K562 (cell line): Measurements from ENCODE around the gene PARK7. TPM values are rescaled to one million over a fixed set of nuclear protein-coding genes. Genes with fewer than 3 reads are reported as not detected.

Experiments used
- ATAC-seq: fragments of 200-7000 bp; cut with Tn5 transposase; 3 replicates; pipeline ENCODE4 v1.9.1; 2020; ENCODE audit warnings: moderate library complexity
- BruUV-seq: library from RNA; stranded (reverse); fragments of 400-500 nt; replicated peaks from 2 replicates; lab custom pipeline; 2021; lab: Mats Ljungman, UMichigan
- CTCF ChIA-PET: fragments of 300-600 bp; formaldehyde crosslinking; extraction: SDS; loops from one replicate; lab custom pipeline; 2021; ENCODE audit warnings: low intra/inter-chr PET ratio; lab: Yijun Ruan, JAX
- POLR2A ChIA-PET: fragments of 300-600, 350-650 bp; sonication (Branson Sonifier 250); formaldehyde crosslinking; extraction: SDS; loops from one replicate; lab custom pipeline; 2021; ENCODE audit warnings: antibody characterized with exemption, inconsistent platforms; lab: Yijun Ruan, JAX
- DNase-seq, 4 experiments: peaks; one replicate each; pipeline versions ENCODE4 v3.0.0 to v3.0.0-alpha.2; 2011 to 2018; ENCODE audit warnings: low spot score in 3 of 4, mixed read lengths in 3 of 4; ENCODE audit errors: extremely low read depth in 1 of 4
- FAIRE-seq: peaks from 2 replicates; lab custom pipeline; 2011; peaks lifted over from hg19 to GRCh38; lab: Jason Lieb, UNC
- H2AFZ ChIP-seq: 2 replicates; pipeline ENCODE4 v1.6.0; 2011; ENCODE audit warnings: low read depth, low read length, control low read depth, inconsistent platforms
- H3K27ac ChIP-seq: fragments of 200-600 bp; 3 replicates; pipeline ENCODE4 v1.8.0; 2011; ENCODE audit warnings: low read depth, mild to moderate bottlenecking, control low read depth, inconsistent platforms, low read length, moderate library complexity, mixed read lengths; ENCODE audit errors: extremely low read depth
- H3K27me3 ChIP-seq, 2 experiments: fragments of 300-600 bp in 1 of 2; 2 replicates in 1 of 2; 3 replicates in 1 of 2; pipeline versions ENCODE4 v1.6.0 to v1.8.0; 2011; ENCODE audit warnings: inconsistent platforms in 2 of 2, low read length in 2 of 2, mild to moderate bottlenecking in 1 of 2, mixed read lengths in 1 of 2, moderate library complexity in 1 of 2; ENCODE audit not compliant: control insufficient read depth in 2 of 2, insufficient read depth in 2 of 2
- H3K36me3 ChIP-seq: fragments of 300-600 bp; 3 replicates; pipeline ENCODE4 v1.8.0; 2011; ENCODE audit warnings: mild to moderate bottlenecking, low read length, inconsistent platforms; ENCODE audit not compliant: control insufficient read depth, insufficient read depth
- H3K4me1 ChIP-seq, 2 experiments: fragments of 200-600 bp in 1 of 2; replicated peaks in 1 of 2; 2 replicates in 1 of 2; 3 replicates in 1 of 2; pipeline versions ENCODE4 v1.5.1 to v1.8.0; 2011; ENCODE audit warnings: inconsistent platforms in 2 of 2, low read length in 2 of 2, mild to moderate bottlenecking in 1 of 2, mixed read lengths in 1 of 2, moderate library complexity in 1 of 2; ENCODE audit not compliant: control insufficient read depth in 2 of 2, insufficient read depth in 2 of 2
- H3K4me2 ChIP-seq: 2 replicates; pipeline ENCODE4 v1.6.1; 2011; ENCODE audit warnings: low read length, control low read depth, inconsistent platforms, mixed read lengths; ENCODE audit not compliant: insufficient read depth
- H3K4me3 ChIP-seq: fragments of 200-600 bp; sonication (generic), shearing (Covaris generic); 2 replicates; pipeline ENCODE4 v1.5.1; 2016; ENCODE audit warnings: control low read depth, inconsistent platforms
- H3K79me2 ChIP-seq: fragments of 200-600 bp; 3 replicates; pipeline ENCODE4 v1.8.0; 2011; ENCODE audit warnings: low read length, inconsistent platforms; ENCODE audit not compliant: control insufficient read depth, insufficient read depth
- H3K9ac ChIP-seq, 2 experiments: 2 replicates each; pipeline versions ENCODE4 v1.6.0 to v1.6.1; 2011; ENCODE audit warnings: low read depth in 2 of 2, low read length in 2 of 2, control low read depth in 1 of 2, inconsistent platforms in 1 of 2, mild to moderate bottlenecking in 1 of 2, mixed read lengths in 1 of 2; ENCODE audit not compliant: insufficient read depth in 1 of 2
- H3K9me1 ChIP-seq: one replicate; pipeline ENCODE4 v1.6.0; 2011; ENCODE audit warnings: inconsistent platforms, mild to moderate bottlenecking, low read length, moderate library complexity; ENCODE audit not compliant: control insufficient read depth, insufficient read depth
- H3K9me3 ChIP-seq: replicated peaks from 2 replicates; pipeline ENCODE4 v1.5.1; 2011; ENCODE audit warnings: low read depth, low read length, inconsistent platforms; ENCODE audit not compliant: control insufficient read depth, insufficient read depth
- H4K20me1 ChIP-seq: replicated peaks from 2 replicates; pipeline ENCODE4 v1.6.1; 2011; ENCODE audit warnings: low read length, inconsistent platforms, mixed read lengths; ENCODE audit not compliant: control insufficient read depth, insufficient read depth
- ATF3 ChIP-seq, 2 experiments: fragments of 450-650 bp in 1 of 2; sonication (generic) in 1 of 2; formaldehyde crosslinking in 1 of 2; IDR thresholded peaks in 1 of 2; conservative IDR thresholded peaks in 1 of 2; 2 replicates each; pipeline versions ENCODE4 v1.6.1 to v1.8.1; 2016 to 2023; ENCODE audit warnings: mild to moderate bottlenecking in 2 of 2, moderate library complexity in 2 of 2, inconsistent platforms in 1 of 2, missing genetic modification reagents in 1 of 2
- BMI1 ChIP-seq: fragments of 150-350 bp; IDR thresholded peaks from 2 replicates; pipeline ENCODE4 v1.6.1; 2014; ENCODE audit warnings: low read length
- CAMTA2 ChIP-seq: fragments of 250-450 bp; sonication (Bioruptor Pico); conservative IDR thresholded peaks from 2 replicates; pipeline ENCODE4 v1.5.1; 2022
- CBX2 ChIP-seq: fragments of 200-600 bp; sonication (generic); IDR thresholded peaks from one replicate; pipeline ENCODE4 v1.6.1; 2012; ENCODE audit warnings: mild to moderate bottlenecking, low read length, inconsistent platforms; ENCODE audit not compliant: insufficient read depth, poor library complexity, severe bottlenecking
- CBX8 ChIP-seq: fragments of 200-600 bp; sonication (generic); IDR thresholded peaks from 2 replicates; pipeline ENCODE4 v1.6.1; 2012; ENCODE audit warnings: borderline replicate concordance, mixed run types, low read depth, mild to moderate bottlenecking, moderate library complexity, mixed read lengths, low read length, control low read depth, inconsistent platforms; ENCODE audit not compliant: poor library complexity, severe bottlenecking; ENCODE audit errors: extremely low read depth
- CREB3L1 ChIP-seq: fragments of 450-650 bp; IDR thresholded peaks from 2 replicates; pipeline ENCODE4 v1.6.1; 2014; ENCODE audit warnings: low read depth, mild to moderate bottlenecking, moderate library complexity, borderline replicate concordance
- EZH2 ChIP-seq: IDR thresholded peaks from 2 replicates; pipeline ENCODE4 v1.6.1; 2012; ENCODE audit warnings: low read depth, mild to moderate bottlenecking, inconsistent platforms, low read length, borderline replicate concordance
- FOXA3 ChIP-seq, 2 experiments: fragments of 450-650 bp in 1 of 2; sonication (generic) in 1 of 2; formaldehyde crosslinking; IDR thresholded peaks in 1 of 2; conservative IDR thresholded peaks in 1 of 2; 2 replicates each; pipeline versions ENCODE4 v1.4.0 to v1.8.0; 2020 to 2022; ENCODE audit warnings: mild to moderate bottlenecking in 2 of 2, missing genetic modification reagents in 1 of 2
- HOXB6 ChIP-seq: fragments of 250-450 bp; sonication (Bioruptor Pico); IDR thresholded peaks from 2 replicates; pipeline ENCODE4 v1.5.1; 2022; ENCODE audit warnings: mild to moderate bottlenecking, borderline replicate concordance
- NUFIP1 ChIP-seq: fragments of 450-650 bp; IDR thresholded peaks from 2 replicates; pipeline ENCODE4 v1.6.1; 2018; ENCODE audit not compliant: partially characterized antibody
- PKNOX1 ChIP-seq: fragments of 450-650 bp; IDR thresholded peaks from 2 replicates; pipeline ENCODE4 v1.6.1; 2016
- ZKSCAN8 ChIP-seq: fragments of 200-800 bp; sonication (Bioruptor generic); IDR thresholded peaks from 2 replicates; pipeline ENCODE4 v1.6.1; 2016; ENCODE audit warnings: missing genetic modification characterization, missing compliant biosample characterization
- ZNF316 ChIP-seq: fragments of 450-650 bp; IDR thresholded peaks from 2 replicates; pipeline ENCODE4 v1.6.1; 2016
- ZZZ3 ChIP-seq: fragments of 450-650 bp; IDR thresholded peaks from 2 replicates; pipeline ENCODE4 v1.6.1; 2016; ENCODE audit warnings: antibody characterized with exemption, mild to moderate bottlenecking, moderate library complexity
- WGBS: fragments of 100-300 bp; shearing (Covaris generic); methylation state at CpG from one replicate; pipeline ENCODE4 v1.1.6; 2016; ENCODE audit warnings: low coverage, mixed read lengths; ENCODE audit not compliant: insufficient coverage; ENCODE audit errors: missing lambda C conversion rate; 5-methylcytosine and 5-hydroxymethylcytosine counted together
- in situ Hi-C: fragments of 300-500 bp; cut with MboI; formaldehyde crosslinking; loops from 4 replicates; pipeline ENCODE4 v1.15.0; 2018; ENCODE audit warnings: inconsistent platforms, mixed read lengths
- intact Hi-C: fragments of 100-400 bp; cut with micrococcal nuclease; formaldehyde crosslinking; loops from 2 replicates; pipeline ENCODE4 v1.14.2; 2022
- polyA plus RNA-seq, 8 experiments: library from polyadenylated mRNA; depleted of rRNA in 4 of 8; stranded (reverse) in 5 of 8; unstranded in 3 of 8; fragments of >200 nt; fragmentation: Nextera tagmentation in 2 of 8; fragmentation: Illumina TruSeq in 1 of 8; extraction: Ambion mirVana in 2 of 8; extraction: Trizol in 1 of 8; gene quantifications; 2 replicates each; pipeline versions ENCODE4 v1.2.1 to v1.2.3, GENCODE V29; 2011 to 2014; ENCODE audit warnings: inconsistent platforms in 1 of 8, missing spikeins in 1 of 8
- total RNA-seq, 7 experiments: library from RNA; depleted of rRNA in 6 of 7; stranded (reverse); fragments of >200 nt in 6 of 7; fragmentation: Illumina TruSeq in 2 of 7; extraction: Trizol in 2 of 7; gene quantifications; 2 replicates each; pipeline versions ENCODE4 v1.2.1 to v1.2.3, GENCODE V29; 2011 to 2021; ENCODE audit warnings: low replicate concordance in 1 of 7

The PARK7 gene
- total and polyA plus RNA-seq, 9 of the 15 experiments (the other 6 are each of a cell fraction or from before 2014, with no cell fraction given), result 374 to 1,298 (median 484) TPM

GRCh38 chr1:8024329-8024728 lies 62.8 kb downstream of the PARK7 start (continued):
- TF ChIP-seq CREB3L1 (no peak), BMI1 (peak; percentile 32; the same call in 1 of the 2 replicates), ZKSCAN8 (CRISPR knock-in tag) (no peak), ZNF316 (peak; percentile 49), ZZZ3 (no peak), EZH2 (no peak), HOXB6 (CRISPR knock-in tag) (no peak)

GRCh38 chr1:8025061-8025670 lies 63.7 kb downstream of the PARK7 start:
- TSS peak; percentile 62 for BruUV-seq
- Histone ChIP-seq H2AFZ (peak overlapping the region; percentile 83), H3K27ac (no peak overlapping the region), H3K4me2 (peak overlapping the region; percentile 50), H3K9ac (peak overlapping the region; percentile 24 to 85; a peak in 2 of 4 replicates), H3K9me3 (no peaks in the 10 kb centered on the region), H3K79me2 (no peaks in the 10 kb centered on the region), H3K36me3 (no peaks in the 10 kb centered on the region), H3K9me1 (no peaks in the 10 kb centered on the region), H3K4me1 (peaks cover 5 to 16% of the 10 kb centered on the region in 2 experiments; a peak in 3 of 5 replicates), H3K4me3 (peak overlapping the region; percentile 43), H3K27me3 (peaks cover 37 to 42% of the 10 kb centered on the region in 2 experiments), H4K20me1 (peaks cover 6% of the 10 kb centered on the region)
- intact Hi-C loops (no loop called here), in situ Hi-C loops (no loop called here)
- peak; percentile 38 for TF ChIP-seq ATF3 (IDR thresholded peaks at IDR 0.05)
- no peak for TF ChIP-seq ATF3 (CRISPR knock-in tag; conservative IDR thresholded peaks at IDR 0.05)
- no peak for TF ChIP-seq FOXA3 (CRISPR knock-in tag; conservative IDR thresholded peaks at IDR 0.05 in 1 of 2, IDR thresholded peaks at IDR 0.05 in 1 of 2)
- peak; percentile 66 for TF ChIP-seq EZH2
- peak; percentile 97 for TF ChIP-seq CBX2
- no peak for TF ChIP-seq CAMTA2 (CRISPR knock-in tag)
- peak; percentile 99 for TF ChIP-seq CBX8
- no peak for TF ChIP-seq NUFIP1
- no peak for TF ChIP-seq PKNOX1
- POLR2A ChIA-PET, result interaction anchor here (0.5 to 1.2 kb wide), 3 partner anchors 42 to 377 kb away, joined by 3 read pairs; no protein-coding TSS in a partner anchor
- ATAC-seq (no peak), FAIRE-seq (no peak), DNase-seq (no peak)
- CTCF ChIA-PET, result no interaction called here
- 17% methylated on average over 19 of the region's 19 CpGs for WGBS
